HepG2 (cell line): ENCODE results near the gene NAIF1. TPM values are rescaled to one million over a fixed set of nuclear protein-coding genes. Genes with fewer than 3 reads are reported as not detected.

ENCODE experiments used
- ATAC-seq: fragments of 200-7000 bp; cut with Tn5 transposase; 3 replicates; pipeline ENCODE4 v1.9.1; 2020; ENCODE audit warnings: mild to moderate bottlenecking, moderate library complexity
- BruUV-seq: library from RNA; stranded (reverse); fragments of 400-500 nt; replicated peaks from 2 replicates; lab custom pipeline; 2021; lab: Mats Ljungman, UMichigan
- CTCF ChIA-PET: fragments of 300-600 bp; formaldehyde crosslinking; extraction: SDS; loops from one replicate; lab custom pipeline; 2021; ENCODE audit warnings: low total read pairs, inconsistent platforms, low intra/inter-chr PET ratio; lab: Yijun Ruan, JAX
- POLR2A ChIA-PET: fragments of 350-600 bp; sonication (Branson Sonifier 250); formaldehyde crosslinking; loops from one replicate; lab custom pipeline; 2020; ENCODE audit warnings: antibody characterized with exemption, inconsistent platforms; lab: Yijun Ruan, JAX
- DNase-seq: peaks from one replicate; pipeline ENCODE4 v3.0.0-alpha.2; 2015; ENCODE audit warnings: low spot score
- FAIRE-seq: peaks from 3 replicates; lab custom pipeline; 2011; peaks lifted over from hg19 to GRCh38; lab: Jason Lieb, UNC
- H2AFZ ChIP-seq: one replicate; pipeline ENCODE4 v1.6.1; 2011; ENCODE audit warnings: low read length, inconsistent platforms
- H3K27ac ChIP-seq: fragments of 300-600 bp; 3 replicates; pipeline ENCODE4 v1.8.0; 2011; ENCODE audit warnings: mixed run types, mild to moderate bottlenecking, mixed read lengths, low read length, inconsistent platforms; ENCODE audit not compliant: insufficient read depth; ENCODE audit errors: extremely low read length
- H3K27me3 ChIP-seq, 2 experiments: fragments of 200-600 bp in 1 of 2; 2 replicates in 1 of 2; 3 replicates in 1 of 2; pipeline versions ENCODE4 v1.6.0 to v1.8.0; 2011; ENCODE audit warnings: low read length in 2 of 2, mild to moderate bottlenecking in 2 of 2, moderate library complexity in 2 of 2, inconsistent platforms in 1 of 2; ENCODE audit not compliant: insufficient read depth in 2 of 2, control insufficient read depth in 1 of 2
- H3K36me3 ChIP-seq, 2 experiments: fragments of 200-600 bp in 1 of 2; replicated peaks in 1 of 2; 2 replicates in 1 of 2; 3 replicates in 1 of 2; pipeline versions ENCODE4 v1.5.1 to v1.8.0; 2011; ENCODE audit warnings: low read length in 2 of 2, inconsistent platforms in 1 of 2; ENCODE audit not compliant: insufficient read depth in 2 of 2, control insufficient read depth in 1 of 2
- H3K4me1 ChIP-seq: 2 replicates; pipeline ENCODE4 v1.5.1; 2012; ENCODE audit warnings: low read length, inconsistent platforms; ENCODE audit not compliant: insufficient read depth
- H3K4me2 ChIP-seq: 2 replicates; pipeline ENCODE4 v1.6.0; 2011; ENCODE audit warnings: low read depth, low read length, inconsistent platforms
- H3K4me3 ChIP-seq, 3 experiments: fragments of 200-600 bp in 1 of 3; sonication (generic), shearing (Covaris generic) in 1 of 3; replicated peaks in 1 of 3; 2 replicates each; pipeline ENCODE4 v1.5.1; 2011 to 2016; ENCODE audit warnings: low read length in 3 of 3, inconsistent platforms in 2 of 3, low read depth in 2 of 3, mild to moderate bottlenecking in 2 of 3, control low read depth in 1 of 3, mixed read lengths in 1 of 3; ENCODE audit not compliant: insufficient read depth in 1 of 3
- H3K79me2 ChIP-seq: one replicate; pipeline ENCODE4 v1.6.1; 2011; ENCODE audit warnings: low read length, inconsistent platforms; ENCODE audit not compliant: insufficient read depth
- H3K9ac ChIP-seq: 2 replicates; pipeline ENCODE4 v1.6.0; 2011; ENCODE audit warnings: mild to moderate bottlenecking, low read depth, low read length, inconsistent platforms; ENCODE audit not compliant: insufficient read depth
- H3K9me3 ChIP-seq: 2 replicates; pipeline ENCODE4 v1.5.1; 2012; ENCODE audit warnings: mild to moderate bottlenecking, low read length
- H4K20me1 ChIP-seq: 2 replicates; pipeline ENCODE4 v1.6.0; 2011; ENCODE audit warnings: inconsistent platforms, mild to moderate bottlenecking, low read length, moderate library complexity; ENCODE audit not compliant: insufficient read depth
- CSRNP2 ChIP-seq: sonication (generic); formaldehyde crosslinking; conservative IDR thresholded peaks from 2 replicates; pipeline ENCODE4 v1.8.0; 2022; ENCODE audit warnings: low read depth, missing genetic modification reagents
- RBM22 ChIP-seq: fragments of 200-400 bp; formaldehyde crosslinking; optimal IDR thresholded peaks from 2 replicates; pipeline ENCODE3; 2017; ENCODE audit warnings: mild to moderate bottlenecking, low read length, moderate library complexity
- WGBS: methylation state at CpG from one replicate; pipeline ENCODE4 v1.1.6; 2017; ENCODE audit warnings: low lambda C conversion rate; 5-methylcytosine and 5-hydroxymethylcytosine counted together
- in situ Hi-C: cut with HindIII; loops from 2 replicates; pipeline ENCODE4 v1.10.0; 2017; ENCODE audit warnings: low pct_unique_long_range_greater_than_20kb; ENCODE audit not compliant: extremely low pct_ligation_motif_present
- intact Hi-C: fragments of 100-400 bp; cut with micrococcal nuclease; formaldehyde crosslinking; loops from one replicate; pipeline ENCODE4 v1.10.0; 2022; ENCODE audit not compliant: unreplicated experiment
- polyA plus RNA-seq, 8 experiments: library from polyadenylated mRNA; depleted of rRNA in 3 of 8; stranded (reverse) in 7 of 8; unstranded in 1 of 8; fragments of >200 nt; fragmentation: Illumina TruSeq in 4 of 8; extraction: Trizol in 4 of 8; gene quantifications; 2 replicates each; pipeline versions ENCODE4 v1.2.1 to v1.2.3, GENCODE V29; 2011 to 2016; ENCODE audit warnings: low read depth in 4 of 8, missing spikeins in 1 of 8, mixed read lengths in 1 of 8; ENCODE audit not compliant: insufficient read depth in 1 of 8
- total RNA-seq, 5 experiments: library from RNA; depleted of rRNA; stranded (reverse); fragments of >200 nt; fragmentation: Illumina TruSeq; extraction: Trizol; gene quantifications; 2 replicates each; pipeline ENCODE4 v1.2.3, GENCODE V29; 2016; ENCODE audit warnings: low read depth in 1 of 5
- TF ChIP-seq, protein P1 (sequence below), 2 experiments: fragments of 450-650 bp in 1 of 2; sonication (generic) in 1 of 2; formaldehyde crosslinking in 1 of 2; IDR thresholded peaks; 2 replicates each; pipeline versions ENCODE4 v1.6.1 to v1.8.0; 2016 to 2022; ENCODE audit warnings: antibody characterized with exemption in 1 of 2, mild to moderate bottlenecking in 1 of 2, missing genetic modification reagents in 1 of 2
- TF ChIP-seq, protein P2 (sequence below): sonication (generic); formaldehyde crosslinking; IDR thresholded peaks from 2 replicates; pipeline ENCODE4 v1.4.0; 2020; ENCODE audit warnings: missing genetic modification reagents
- TF ChIP-seq, protein P3 (sequence below): sonication (generic); formaldehyde crosslinking; IDR thresholded peaks from 2 replicates; pipeline ENCODE4 v1.5.0; 2020; ENCODE audit warnings: missing genetic modification reagents

The NAIF1 gene
- total and polyA plus RNA-seq, 2 of the 13 experiments (the other 11 are each of a cell fraction or from before 2014, with no cell fraction given): 6.0 to 6.9 TPM

GRCh38 chr9:128109050-128109709 lies 42.1 kb upstream of the NAIF1 start:
- DNase-seq: no peak
- intact Hi-C loops: no loop called here
- Histone ChIP-seq H3K4me2 (no peak overlapping the region), H3K27me3 (no peaks in the 10 kb centered on the region), H3K4me3 (no peak overlapping the region), H3K36me3 (peaks cover 18 to 35% of the 10 kb centered on the region in 2 experiments), H3K4me1 (peaks cover 76% of the 10 kb centered on the region), H3K9ac (no peak overlapping the region), H4K20me1 (no peaks in the 10 kb centered on the region), H3K9me3 (no peaks in the 10 kb centered on the region), H3K27ac (peak overlapping the region; percentile 40), H2AFZ (no peak overlapping the region), H3K79me2 (peaks cover 2% of the 10 kb centered on the region)
- in situ Hi-C loops: no loop called here
- POLR2A ChIA-PET: no interaction called here
- no peak for TF ChIP-seq CSRNP2 (CRISPR knock-in tag)
- peak; percentile 17 for TF ChIP-seq RBM22
- TF ChIP-seq, protein P1, sequence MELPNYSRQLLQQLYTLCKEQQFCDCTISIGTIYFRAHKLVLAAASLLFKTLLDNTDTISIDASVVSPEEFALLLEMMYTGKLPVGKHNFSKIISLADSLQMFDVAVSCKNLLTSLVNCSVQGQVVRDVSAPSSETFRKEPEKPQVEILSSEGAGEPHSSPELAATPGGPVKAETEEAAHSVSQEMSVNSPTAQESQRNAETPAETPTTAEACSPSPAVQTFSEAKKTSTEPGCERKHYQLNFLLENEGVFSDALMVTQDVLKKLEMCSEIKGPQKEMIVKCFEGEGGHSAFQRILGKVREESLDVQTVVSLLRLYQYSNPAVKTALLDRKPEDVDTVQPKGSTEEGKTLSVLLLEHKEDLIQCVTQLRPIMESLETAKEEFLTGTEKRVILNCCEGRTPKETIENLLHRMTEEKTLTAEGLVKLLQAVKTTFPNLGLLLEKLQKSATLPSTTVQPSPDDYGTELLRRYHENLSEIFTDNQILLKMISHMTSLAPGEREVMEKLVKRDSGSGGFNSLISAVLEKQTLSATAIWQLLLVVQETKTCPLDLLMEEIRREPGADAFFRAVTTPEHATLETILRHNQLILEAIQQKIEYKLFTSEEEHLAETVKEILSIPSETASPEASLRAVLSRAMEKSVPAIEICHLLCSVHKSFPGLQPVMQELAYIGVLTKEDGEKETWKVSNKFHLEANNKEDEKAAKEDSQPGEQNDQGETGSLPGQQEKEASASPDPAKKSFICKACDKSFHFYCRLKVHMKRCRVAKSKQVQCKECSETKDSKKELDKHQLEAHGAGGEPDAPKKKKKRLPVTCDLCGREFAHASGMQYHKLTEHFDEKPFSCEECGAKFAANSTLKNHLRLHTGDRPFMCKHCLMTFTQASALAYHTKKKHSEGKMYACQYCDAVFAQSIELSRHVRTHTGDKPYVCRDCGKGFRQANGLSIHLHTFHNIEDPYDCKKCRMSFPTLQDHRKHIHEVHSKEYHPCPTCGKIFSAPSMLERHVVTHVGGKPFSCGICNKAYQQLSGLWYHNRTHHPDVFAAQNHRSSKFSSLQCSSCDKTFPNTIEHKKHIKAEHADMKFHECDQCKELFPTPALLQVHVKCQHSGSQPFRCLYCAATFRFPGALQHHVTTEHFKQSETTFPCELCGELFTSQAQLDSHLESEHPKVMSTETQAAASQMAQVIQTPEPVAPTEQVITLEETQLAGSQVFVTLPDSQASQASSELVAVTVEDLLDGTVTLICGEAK (IDR thresholded peaks at IDR 0.05): no peak
- TF ChIP-seq, protein P1 (CRISPR knock-in tag; IDR thresholded peaks at IDR 0.05): 0 out of 2 replicates have a peak, but pooled peaks have one; percentile 36
- TF ChIP-seq, protein P2, sequence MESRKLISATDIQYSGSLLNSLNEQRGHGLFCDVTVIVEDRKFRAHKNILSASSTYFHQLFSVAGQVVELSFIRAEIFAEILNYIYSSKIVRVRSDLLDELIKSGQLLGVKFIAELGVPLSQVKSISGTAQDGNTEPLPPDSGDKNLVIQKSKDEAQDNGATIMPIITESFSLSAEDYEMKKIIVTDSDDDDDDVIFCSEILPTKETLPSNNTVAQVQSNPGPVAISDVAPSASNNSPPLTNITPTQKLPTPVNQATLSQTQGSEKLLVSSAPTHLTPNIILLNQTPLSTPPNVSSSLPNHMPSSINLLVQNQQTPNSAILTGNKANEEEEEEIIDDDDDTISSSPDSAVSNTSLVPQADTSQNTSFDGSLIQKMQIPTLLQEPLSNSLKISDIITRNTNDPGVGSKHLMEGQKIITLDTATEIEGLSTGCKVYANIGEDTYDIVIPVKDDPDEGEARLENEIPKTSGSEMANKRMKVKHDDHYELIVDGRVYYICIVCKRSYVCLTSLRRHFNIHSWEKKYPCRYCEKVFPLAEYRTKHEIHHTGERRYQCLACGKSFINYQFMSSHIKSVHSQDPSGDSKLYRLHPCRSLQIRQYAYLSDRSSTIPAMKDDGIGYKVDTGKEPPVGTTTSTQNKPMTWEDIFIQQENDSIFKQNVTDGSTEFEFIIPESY (CRISPR knock-in tag): peak; percentile 37; the same call in 1 of the 2 replicates
- TF ChIP-seq, protein P3, sequence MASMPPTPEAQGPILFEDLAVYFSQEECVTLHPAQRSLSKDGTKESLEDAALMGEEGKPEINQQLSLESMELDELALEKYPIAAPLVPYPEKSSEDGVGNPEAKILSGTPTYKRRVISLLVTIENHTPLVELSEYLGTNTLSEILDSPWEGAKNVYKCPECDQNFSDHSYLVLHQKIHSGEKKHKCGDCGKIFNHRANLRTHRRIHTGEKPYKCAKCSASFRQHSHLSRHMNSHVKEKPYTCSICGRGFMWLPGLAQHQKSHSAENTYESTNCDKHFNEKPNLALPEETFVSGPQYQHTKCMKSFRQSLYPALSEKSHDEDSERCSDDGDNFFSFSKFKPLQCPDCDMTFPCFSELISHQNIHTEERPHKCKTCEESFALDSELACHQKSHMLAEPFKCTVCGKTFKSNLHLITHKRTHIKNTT (CRISPR knock-in tag): no peak
- no peak for FAIRE-seq
- no peak for ATAC-seq
- CTCF ChIA-PET: no interaction called here
- 85% methylated on average over 16 of the region's 20 CpGs for WGBS
- TSS peak; percentile 19 for BruUV-seq
